Heart left ventricle (tissue), 13 donors: ENCODE measurements around the gene RBM5.

Experiments
- POLR2A ChIP-seq, 2 donors: fragments of 450-650 bp; IDR thresholded peaks; one replicate each; pipeline ENCODE4 v1.6.1; 2017; ENCODE audit warnings: antibody characterized with exemption in 2 of 2, mild to moderate bottlenecking in 2 of 2, moderate library complexity in 2 of 2
- TF ChIP-seq, protein P1 (sequence below), 12 donors: fragments of 200-600 bp; sonication (generic) in 4 of 12; IDR thresholded peaks; one replicate each; pipeline versions ENCODE4 v1.5.0 to v1.8.0; 2018 to 2022; ENCODE audit warnings: antibody characterized with exemption in 12 of 12, mild to moderate bottlenecking in 5 of 12
- donor health status: ischemic (EF 13 %, LVEDD 7.1; RV severe dilation, severe dysfunction).
- donor health status: DM: no; HTN: yes; CAD: no.
- donor health status: DM: no; HTN: no; CAD: no.
- donor health status: ischemic (EF 25% LVEDD 6.9; RV normal size, moderate dysfunction).
- donor health status: ischemic (EF 25% LVEDD 5.7; RV mildly dilated, moderate dysfunction).
- donor health status: ischemic (EF 35%, LVEDD 5.7; RV mildly dilated, moderate dysfunction).
- donor health status: nonischemic (EF 11% LVEDD 7.7; RV severe dilation, severe dysfunction).
- donor health status: DM: yes; HTN: yes; CAD: no.
- donor health status: PGD.
- donor health status: ischemic (EF 29% LVEDD 5.4; RV normal size, mild dysfunction).
- donor health status: nonischemic (EF 23%, LVEDD 6.1; RV moderate dilation, normal function).

DNA sequence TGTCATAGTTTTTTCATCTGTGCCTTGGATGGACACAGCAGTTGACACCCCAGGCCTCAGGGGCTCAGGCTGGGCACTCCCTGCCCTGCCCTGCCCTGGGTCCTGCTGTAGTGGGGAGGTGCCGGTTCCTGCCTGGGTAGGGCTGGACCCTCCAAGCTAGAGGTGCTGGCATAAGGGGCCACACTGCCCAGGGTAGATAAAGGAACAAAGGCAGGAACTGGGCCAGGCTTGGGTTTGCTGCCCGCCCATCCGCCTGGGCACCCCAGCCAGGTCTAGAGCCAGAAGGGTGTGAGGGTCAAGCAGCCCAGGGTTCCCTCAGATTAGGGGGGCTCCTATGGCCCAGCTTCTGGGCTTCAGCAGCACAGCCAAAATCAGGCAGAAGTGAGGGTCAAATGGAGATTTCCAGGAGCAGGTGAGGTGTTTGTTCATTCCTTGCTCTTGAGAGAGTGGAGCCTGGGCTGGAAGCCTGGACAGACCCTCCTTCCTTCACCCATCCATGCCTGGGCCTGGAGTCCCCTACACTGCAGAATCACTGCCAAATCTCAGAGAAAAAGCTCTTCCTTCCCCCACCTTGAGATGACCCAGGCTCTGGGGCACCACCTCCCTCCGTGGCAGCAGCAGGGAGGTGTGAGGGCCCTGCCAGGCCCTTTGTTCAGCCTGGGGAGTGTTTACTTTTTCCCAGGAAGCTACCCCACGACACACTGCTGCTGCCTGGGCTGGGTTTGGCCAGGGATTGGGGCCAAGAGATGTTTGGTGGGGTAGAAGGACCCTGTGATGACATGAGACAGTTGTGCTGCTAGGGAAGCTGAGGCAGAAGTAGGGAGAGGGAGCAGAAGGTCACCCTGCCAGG, 73.5 kb downstream of the RBM5 start:
- TF ChIP-seq, protein P1, sequence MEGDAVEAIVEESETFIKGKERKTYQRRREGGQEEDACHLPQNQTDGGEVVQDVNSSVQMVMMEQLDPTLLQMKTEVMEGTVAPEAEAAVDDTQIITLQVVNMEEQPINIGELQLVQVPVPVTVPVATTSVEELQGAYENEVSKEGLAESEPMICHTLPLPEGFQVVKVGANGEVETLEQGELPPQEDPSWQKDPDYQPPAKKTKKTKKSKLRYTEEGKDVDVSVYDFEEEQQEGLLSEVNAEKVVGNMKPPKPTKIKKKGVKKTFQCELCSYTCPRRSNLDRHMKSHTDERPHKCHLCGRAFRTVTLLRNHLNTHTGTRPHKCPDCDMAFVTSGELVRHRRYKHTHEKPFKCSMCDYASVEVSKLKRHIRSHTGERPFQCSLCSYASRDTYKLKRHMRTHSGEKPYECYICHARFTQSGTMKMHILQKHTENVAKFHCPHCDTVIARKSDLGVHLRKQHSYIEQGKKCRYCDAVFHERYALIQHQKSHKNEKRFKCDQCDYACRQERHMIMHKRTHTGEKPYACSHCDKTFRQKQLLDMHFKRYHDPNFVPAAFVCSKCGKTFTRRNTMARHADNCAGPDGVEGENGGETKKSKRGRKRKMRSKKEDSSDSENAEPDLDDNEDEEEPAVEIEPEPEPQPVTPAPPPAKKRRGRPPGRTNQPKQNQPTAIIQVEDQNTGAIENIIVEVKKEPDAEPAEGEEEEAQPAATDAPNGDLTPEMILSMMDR (IDR thresholded peaks at IDR 0.05) = no peak
- TF ChIP-seq POLR2A (IDR thresholded peaks at IDR 0.05) = no peak
